GM12872 (cell line): ENCODE data around the gene CKB.

Experiments used
- TF ChIP-seq, protein P1 (sequence below): IDR thresholded peaks from 3 replicates; pipeline ENCODE4 v1.5.1; 2011; ENCODE audit warnings: low read depth, mild to moderate bottlenecking, low read length, moderate library complexity; ENCODE audit not compliant: insufficient read depth

Gene CKB

DNA sequence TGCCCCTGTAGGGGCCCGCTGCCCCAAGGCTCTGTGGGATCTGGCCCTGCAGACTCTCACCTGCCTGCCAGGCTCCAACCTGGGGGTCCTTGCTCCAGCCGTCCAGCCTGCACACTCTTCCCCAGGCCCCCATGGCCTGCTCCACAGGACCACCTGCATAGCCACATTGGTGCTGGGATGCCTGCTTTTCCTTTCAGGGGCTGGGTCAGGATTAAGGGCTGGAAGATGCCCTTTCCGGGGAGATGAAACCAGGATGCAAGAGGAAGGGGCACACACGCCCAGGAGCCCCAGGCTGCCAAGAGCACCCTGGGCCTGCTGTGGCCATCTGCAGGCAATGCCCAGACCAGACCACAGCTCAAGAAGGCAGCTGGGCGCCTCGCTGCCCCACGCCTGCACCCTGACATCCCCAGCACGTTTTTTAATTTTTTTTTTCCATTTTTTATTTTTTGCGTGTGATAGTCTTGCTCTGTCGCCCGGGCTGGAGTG is 24.9 kb upstream of the CKB start:
- TF ChIP-seq, protein P1, sequence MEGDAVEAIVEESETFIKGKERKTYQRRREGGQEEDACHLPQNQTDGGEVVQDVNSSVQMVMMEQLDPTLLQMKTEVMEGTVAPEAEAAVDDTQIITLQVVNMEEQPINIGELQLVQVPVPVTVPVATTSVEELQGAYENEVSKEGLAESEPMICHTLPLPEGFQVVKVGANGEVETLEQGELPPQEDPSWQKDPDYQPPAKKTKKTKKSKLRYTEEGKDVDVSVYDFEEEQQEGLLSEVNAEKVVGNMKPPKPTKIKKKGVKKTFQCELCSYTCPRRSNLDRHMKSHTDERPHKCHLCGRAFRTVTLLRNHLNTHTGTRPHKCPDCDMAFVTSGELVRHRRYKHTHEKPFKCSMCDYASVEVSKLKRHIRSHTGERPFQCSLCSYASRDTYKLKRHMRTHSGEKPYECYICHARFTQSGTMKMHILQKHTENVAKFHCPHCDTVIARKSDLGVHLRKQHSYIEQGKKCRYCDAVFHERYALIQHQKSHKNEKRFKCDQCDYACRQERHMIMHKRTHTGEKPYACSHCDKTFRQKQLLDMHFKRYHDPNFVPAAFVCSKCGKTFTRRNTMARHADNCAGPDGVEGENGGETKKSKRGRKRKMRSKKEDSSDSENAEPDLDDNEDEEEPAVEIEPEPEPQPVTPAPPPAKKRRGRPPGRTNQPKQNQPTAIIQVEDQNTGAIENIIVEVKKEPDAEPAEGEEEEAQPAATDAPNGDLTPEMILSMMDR = no peak

DNA sequence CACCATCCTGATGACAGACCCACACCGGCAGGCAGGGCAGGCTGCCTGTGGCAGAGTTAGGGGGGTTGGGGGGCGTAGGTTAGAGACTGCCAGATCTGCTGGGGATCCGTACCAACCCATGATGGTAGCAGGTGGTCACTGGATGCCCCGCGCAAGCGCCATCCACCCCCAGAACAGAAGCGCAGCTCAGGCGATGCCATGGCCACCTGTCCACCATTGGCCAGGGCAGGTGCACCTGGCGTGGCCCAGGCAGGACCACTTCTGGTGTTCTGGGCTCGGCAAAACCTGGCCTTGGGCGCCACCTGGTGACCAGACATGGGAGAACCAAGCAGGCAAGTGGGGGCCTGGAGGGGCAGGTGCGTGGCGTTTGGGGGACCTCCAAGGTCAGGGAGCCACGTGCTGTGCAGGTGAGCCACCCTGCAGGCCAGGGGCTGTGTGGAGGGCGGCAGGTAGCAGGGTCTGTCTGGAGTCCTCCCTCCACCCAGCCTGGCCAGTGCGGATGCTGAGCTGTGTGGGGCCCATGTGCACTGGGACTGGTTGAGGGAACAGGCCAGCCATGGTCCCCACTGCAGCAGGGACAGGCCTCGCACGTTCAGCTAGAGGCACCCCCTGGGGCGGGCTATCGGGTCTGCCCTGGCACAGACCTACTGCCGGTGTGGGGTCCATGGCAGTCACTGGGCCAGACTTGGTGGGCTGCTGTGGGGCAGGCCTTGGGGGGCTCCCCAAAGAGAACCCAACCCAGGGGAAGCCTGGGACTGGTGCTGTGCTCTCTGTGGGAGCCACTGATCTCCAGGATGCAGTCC is 24.2 kb upstream of the CKB start:
- TF ChIP-seq, protein P1 = peak; percentile 86

DNA sequence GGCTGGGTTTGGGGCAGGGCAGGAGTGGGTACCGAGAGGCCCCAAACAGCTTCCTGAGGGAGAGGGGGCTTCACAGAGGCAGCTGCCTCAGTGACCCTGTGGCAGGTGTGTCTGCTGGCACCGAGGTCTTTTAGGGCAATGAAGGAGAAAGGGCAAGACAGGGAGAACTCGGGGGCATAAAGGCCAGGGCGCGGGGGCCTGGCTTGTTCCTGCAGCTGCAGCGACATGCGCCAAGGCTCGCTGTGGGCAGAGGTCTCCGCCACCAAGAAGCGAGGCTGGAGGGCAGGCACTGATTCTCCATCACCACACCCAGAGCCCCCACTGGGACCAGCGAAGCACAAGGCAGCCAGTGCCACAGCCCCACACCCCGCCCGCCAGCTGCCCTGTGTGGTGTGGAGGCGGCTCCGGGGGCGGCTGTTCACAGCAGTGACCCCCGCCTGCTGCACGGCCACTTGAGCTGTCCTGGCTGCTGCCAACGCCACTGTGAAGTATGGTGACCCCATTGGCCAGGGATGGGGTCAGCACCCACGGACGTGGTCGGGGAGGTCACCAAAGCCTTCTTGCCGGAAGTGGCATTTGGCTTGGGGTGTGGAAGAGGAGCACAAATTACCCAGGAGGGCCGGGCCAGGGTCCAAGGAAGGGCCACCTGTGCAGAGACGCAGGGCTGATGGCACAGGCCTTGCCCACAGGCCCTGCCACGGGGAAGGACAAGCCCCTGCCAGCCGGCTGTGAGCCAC is 23.5 kb upstream of the CKB start:
- TF ChIP-seq, protein P1 = no peak

DNA sequence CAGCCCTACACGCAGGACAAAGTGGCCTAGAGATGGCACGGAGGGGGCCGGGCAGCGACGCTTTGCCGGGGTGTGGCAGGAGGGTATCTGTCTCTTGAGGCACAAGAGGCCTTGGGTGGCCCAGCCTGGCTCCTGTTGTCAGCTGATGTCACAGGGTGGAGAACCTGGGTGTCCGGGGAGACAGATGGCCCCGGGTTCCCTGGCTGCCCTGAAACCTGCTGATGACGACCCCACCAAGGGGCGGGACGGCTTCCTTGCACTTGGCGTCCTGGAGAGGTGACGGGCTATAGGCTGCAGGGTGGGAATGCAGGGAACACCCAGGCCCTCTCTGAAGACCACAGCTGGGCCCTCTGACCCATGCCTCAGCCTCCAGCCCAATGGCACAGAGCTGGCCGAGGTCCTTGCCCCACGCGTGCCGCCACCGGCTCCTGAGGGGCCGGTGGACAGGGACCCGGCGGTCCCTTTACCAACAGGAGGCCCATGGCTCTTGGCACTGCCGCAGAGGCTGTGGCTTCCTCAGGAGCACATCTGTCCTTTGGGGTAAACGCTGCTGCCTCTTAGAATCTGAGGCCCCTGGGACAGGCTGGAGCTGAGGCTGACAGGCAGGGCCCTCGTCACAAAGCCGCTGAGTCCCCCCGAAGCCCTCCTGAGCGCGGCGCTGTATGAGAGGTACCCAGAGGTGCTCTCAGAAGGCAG is 22.7 kb upstream of the CKB start:
- TF ChIP-seq, protein P1 = no peak

DNA sequence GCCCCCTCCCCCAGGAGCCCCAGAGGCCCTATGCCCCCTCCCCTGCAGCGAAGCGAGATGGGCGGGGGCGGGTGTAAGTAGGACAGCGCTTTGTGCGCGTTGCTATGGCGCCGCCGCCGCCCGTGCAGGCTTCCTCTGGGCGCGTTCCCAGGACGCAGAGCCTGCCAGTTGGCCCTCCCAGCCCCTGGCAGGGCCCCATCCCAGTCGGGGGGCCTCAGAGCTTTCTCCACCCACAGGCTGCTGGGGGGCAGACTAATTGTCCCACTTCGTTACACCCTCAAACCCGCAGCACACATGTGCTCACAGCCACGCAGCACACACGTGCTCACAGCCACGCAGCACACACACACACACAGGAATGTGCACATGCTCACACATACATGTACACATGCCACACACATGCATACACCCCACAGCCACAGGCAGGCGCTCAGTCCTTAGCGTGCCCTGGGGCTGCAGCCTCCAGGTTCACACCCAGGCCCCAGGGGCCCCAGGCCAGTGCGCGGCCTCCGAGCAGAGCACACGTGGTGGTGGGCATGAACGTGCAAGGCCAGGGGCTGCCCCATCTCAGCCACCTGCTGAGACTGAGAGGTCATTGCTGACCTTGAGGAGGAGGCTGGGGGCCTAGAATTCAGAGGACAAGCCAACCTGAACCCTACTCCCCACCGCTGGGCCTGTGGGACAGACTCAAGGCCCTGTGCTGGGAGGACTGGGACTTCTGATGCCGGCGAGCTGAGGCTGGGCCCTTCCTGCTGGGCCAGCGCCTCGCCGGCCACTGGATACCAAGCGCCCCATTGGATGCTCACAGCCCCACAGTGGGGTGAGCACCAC is 22.0 kb upstream of the CKB start:
- TF ChIP-seq, protein P1 = no peak

DNA sequence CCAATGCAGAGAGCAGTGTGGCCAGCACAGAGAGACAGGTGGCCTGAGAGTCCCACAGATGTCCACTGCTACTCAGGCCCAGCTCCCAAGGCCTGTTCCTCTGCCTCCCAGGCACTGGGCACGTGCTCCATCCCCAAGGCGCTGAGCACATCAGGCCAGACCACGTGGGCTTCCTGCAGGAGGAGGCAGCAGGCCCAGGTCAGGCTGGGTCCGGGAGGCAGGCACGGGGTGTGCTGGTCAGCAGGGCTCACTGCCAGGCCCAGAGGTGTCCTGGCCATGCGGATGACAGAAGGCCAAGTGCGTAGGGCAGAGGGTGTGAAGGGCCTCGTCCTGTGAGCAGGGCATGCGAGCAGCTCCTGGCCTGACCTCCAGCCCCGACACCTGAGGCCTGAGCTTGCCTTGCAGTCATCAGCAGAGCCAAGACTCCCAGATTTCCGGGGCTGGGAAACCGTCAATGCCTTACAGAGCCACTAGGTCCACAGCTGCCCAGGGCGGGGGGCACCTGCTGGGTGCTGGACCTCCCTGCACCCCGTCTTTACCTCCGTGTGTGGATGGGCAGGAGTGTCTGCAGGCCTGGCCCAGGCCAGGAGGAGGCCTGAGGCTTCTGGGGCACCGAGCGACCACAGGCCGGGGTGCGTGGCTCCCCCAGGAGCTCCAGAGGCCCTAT is 21.2 kb upstream of the CKB start:
- TF ChIP-seq, protein P1 = no peak
